Endothelial cell of umbilical vein (primary cell): Measurements from ENCODE around the gene EREG. TPM values are rescaled to one million over a fixed set of nuclear protein-coding genes. Genes with fewer than 3 reads are reported as not detected.
"Not testable (repeated sequence)": the region's sequence is repeated elsewhere in the genome, so short reads cannot be mapped to it uniquely, and the experiment has no call there.

ENCODE experiments used
- BruUV-seq: library from RNA; stranded (reverse); fragments of 400-500 nt; replicated peaks from 2 replicates; lab custom pipeline; 2021; lab: Mats Ljungman, UMichigan
- CTCF ChIA-PET: fragments of 300-600, 350-600 bp; sonication (Branson Sonifier 250); formaldehyde crosslinking; loops from one replicate; lab custom pipeline; 2021; ENCODE audit warnings: antibody characterized with exemption, inconsistent platforms; lab: Charles Lee
- POLR2A ChIA-PET: fragments of 300-600, 350-600 bp; sonication (Branson Sonifier 250); formaldehyde crosslinking; loops from one replicate; lab custom pipeline; 2021; ENCODE audit warnings: antibody characterized with exemption, inconsistent platforms; lab: Charles Lee
- DNase-seq: peaks from one replicate; pipeline ENCODE4 v3.0.0-alpha.2; 2011; ENCODE audit warnings: low read depth, low spot score
- FAIRE-seq: peaks from 2 replicates; lab custom pipeline; 2011; peaks lifted over from hg19 to GRCh38; lab: Jason Lieb, UNC
- H2AFZ ChIP-seq: 2 replicates; pipeline ENCODE4 v1.6.0; 2012; ENCODE audit warnings: low read depth, low read length, control low read depth, inconsistent platforms
- H3K27ac ChIP-seq: 2 replicates; pipeline ENCODE4 v1.5.1; 2011; ENCODE audit warnings: low read depth, mild to moderate bottlenecking, control low read depth, low read length, moderate library complexity; ENCODE audit not compliant: insufficient read depth
- H3K27me3 ChIP-seq, 2 experiments: 2 replicates each; pipeline versions ENCODE4 v1.6.0 to v1.6.1; 2011; ENCODE audit warnings: low read length in 2 of 2, mixed read lengths in 1 of 2; ENCODE audit not compliant: control insufficient read depth in 2 of 2, insufficient read depth in 2 of 2
- H3K36me3 ChIP-seq, 2 experiments: 2 replicates in 1 of 2; 3 replicates in 1 of 2; pipeline ENCODE4 v1.5.1; 2011; ENCODE audit warnings: low read length in 2 of 2, mild to moderate bottlenecking in 1 of 2, moderate library complexity in 1 of 2; ENCODE audit not compliant: control insufficient read depth in 2 of 2, insufficient read depth in 2 of 2; ENCODE audit errors: extremely low read depth in 1 of 2
- H3K4me1 ChIP-seq: 3 replicates; pipeline ENCODE4 v1.5.1; 2011; ENCODE audit warnings: mild to moderate bottlenecking, low read length; ENCODE audit not compliant: control insufficient read depth, insufficient read depth; ENCODE audit errors: extremely low read depth
- H3K4me2 ChIP-seq: 2 replicates; pipeline ENCODE4 v1.6.1; 2011; ENCODE audit warnings: low read length, control low read depth, mixed read lengths; ENCODE audit not compliant: insufficient read depth
- H3K4me3 ChIP-seq, 3 experiments: fragments of 200-600 bp in 1 of 3; sonication (generic), shearing (Covaris generic) in 1 of 3; replicated peaks in 1 of 3; 2 replicates each; pipeline ENCODE4 v1.5.1; 2011 to 2016; ENCODE audit warnings: control low read depth in 3 of 3, low read length in 3 of 3, mild to moderate bottlenecking in 2 of 3, inconsistent platforms in 1 of 3, low read depth in 1 of 3, moderate library complexity in 1 of 3; ENCODE audit not compliant: insufficient read depth in 1 of 3
- H3K79me2 ChIP-seq: 2 replicates; pipeline ENCODE4 v1.6.0; 2012; ENCODE audit warnings: low read length, inconsistent platforms; ENCODE audit not compliant: control insufficient read depth, insufficient read depth
- H3K9ac ChIP-seq: replicated peaks from 2 replicates; pipeline ENCODE3; 2011; ENCODE audit warnings: low read length, control low read depth; ENCODE audit not compliant: insufficient read depth; ENCODE audit errors: extremely low read depth
- H3K9me1 ChIP-seq: replicated peaks from 3 replicates; pipeline ENCODE4 v1.6.0; 2011; ENCODE audit warnings: mild to moderate bottlenecking, low read length; ENCODE audit not compliant: control insufficient read depth, insufficient read depth; ENCODE audit errors: extremely low read depth
- H3K9me3 ChIP-seq: replicated peaks from 2 replicates; pipeline ENCODE4 v1.5.1; 2012; ENCODE audit warnings: low read length, inconsistent platforms; ENCODE audit not compliant: control insufficient read depth, insufficient read depth
- H4K20me1 ChIP-seq: replicated peaks from 2 replicates; pipeline ENCODE3; 2011; ENCODE audit warnings: mild to moderate bottlenecking, low read length; ENCODE audit not compliant: control insufficient read depth, insufficient read depth; ENCODE audit errors: extremely low read depth
- CTCF ChIP-seq, 2 donors: IDR thresholded peaks; 1 replicate in 1 of 2; 2 replicates in 1 of 2; pipeline ENCODE4 v1.5.1; 2011; ENCODE audit warnings: low read length in 2 of 2, mild to moderate bottlenecking in 2 of 2, moderate library complexity in 2 of 2, control low read depth in 1 of 2, inconsistent platforms in 1 of 2, low read depth in 1 of 2; ENCODE audit not compliant: insufficient read depth in 1 of 2; ENCODE audit errors: extremely low read depth in 1 of 2
- FOS ChIP-seq: IDR thresholded peaks from 2 replicates; pipeline ENCODE4 v1.6.1; 2011; ENCODE audit warnings: mild to moderate bottlenecking, low read length, moderate library complexity, borderline replicate concordance; ENCODE audit not compliant: insufficient read depth
- GATA2 ChIP-seq: IDR thresholded peaks from 2 replicates; pipeline ENCODE4 v1.7.0; 2011; ENCODE audit warnings: low read depth, mild to moderate bottlenecking, moderate library complexity, mixed read lengths, low read length; ENCODE audit not compliant: insufficient read length, insufficient read depth
- JUN ChIP-seq: IDR thresholded peaks from 2 replicates; pipeline ENCODE4 v1.6.1; 2011; ENCODE audit warnings: borderline replicate concordance, low read depth; ENCODE audit not compliant: insufficient read length, insufficient read depth
- MAX ChIP-seq: IDR thresholded peaks from 2 replicates; pipeline ENCODE4 v1.6.1; 2011; ENCODE audit not compliant: insufficient read depth, insufficient read length
- MYC ChIP-seq: IDR thresholded peaks from one replicate; pipeline ENCODE4 v1.6.1; 2011; ENCODE audit warnings: mild to moderate bottlenecking, low read depth, low read length
- POLR2A ChIP-seq: IDR thresholded peaks from 2 replicates; pipeline ENCODE4 v1.6.1; 2012; ENCODE audit warnings: low read depth, mild to moderate bottlenecking, control low read depth, low read length
- POLR2AphosphoS5 ChIP-seq: IDR thresholded peaks from 2 replicates; pipeline ENCODE4 v1.6.1; 2012; ENCODE audit warnings: low read depth, mild to moderate bottlenecking, control low read depth, low read length, moderate library complexity; ENCODE audit not compliant: insufficient read depth
- dilution Hi-C: fragments of 300-500 bp; cut with MboI; formaldehyde crosslinking; loops from one replicate; pipeline ENCODE4 v1.15.0; 2019; ENCODE audit warnings: low sequenced_read_pairs; ENCODE audit not compliant: extremely low pct_ligation_motif_present
- intact Hi-C: fragments of 100-400 bp; cut with micrococcal nuclease; formaldehyde crosslinking; loops from one replicate; pipeline ENCODE4 v1.10.0; 2022
- polyA plus RNA-seq, 4 experiments: library from polyadenylated mRNA; depleted of rRNA in 3 of 4; stranded (reverse) in 3 of 4; unstranded in 1 of 4; fragments of >200 nt; gene quantifications; 2 replicates each; pipeline versions ENCODE4 v1.2.1 to v1.2.3, GENCODE V29; 2011 to 2012; ENCODE audit warnings: missing spikeins in 1 of 4
- total RNA-seq: library from RNA; stranded (reverse); gene quantifications from 2 replicates; pipeline ENCODE4 v1.2.3, GENCODE V29; 2021

EREG gene
- total and polyA plus RNA-seq, 2 donors (not counting 3 experiments of a cell fraction or from before 2014, with no cell fraction given): not detected

GRCh38 chr4:74397748-74398426, 32.9 kb downstream of the EREG start:
- no TSS peak for BruUV-seq
- peak overlapping the region; percentile 58 for H3K4me2 ChIP-seq
- H4K20me1 ChIP-seq: no peaks in the 10 kb centered on the region
- H3K4me3 ChIP-seq: peak overlapping the region in 1 of 3 experiments; percentile 42
- no peaks in the 10 kb centered on the region for H3K9me3 ChIP-seq
- peaks cover 5% of the 10 kb centered on the region for H3K4me1 ChIP-seq
- H3K36me3 ChIP-seq: no peaks in the 10 kb centered on the region
- DNase-seq (peak; percentile 30), FAIRE-seq (no peak)
- peak overlapping the region; percentile 38 for H3K9ac ChIP-seq
- ChIA-PET CTCF (interaction anchor here (0.8 to 1.4 kb wide), 2 partner anchors 48 to 278 kb away, joined by 3 read pairs; no protein-coding TSS in a partner anchor), POLR2A (no interaction called here)
- dilution Hi-C loops (loop anchor here (25.0 kb wide), 1 partner anchor 139 kb away; no protein-coding TSS in a partner anchor), intact Hi-C loops (no loop called here)
- no peaks in the 10 kb centered on the region for H3K27me3 ChIP-seq
- H3K27ac ChIP-seq: no peak overlapping the region
- TF ChIP-seq GATA2: no peak
- no peak for TF ChIP-seq POLR2AphosphoS5
- TF ChIP-seq POLR2A: no peak
- TF ChIP-seq MAX: no peak
- no peak for TF ChIP-seq JUN
- TF ChIP-seq FOS: no peak
- TF ChIP-seq MYC: no peak
- no peak for TF ChIP-seq CTCF (IDR thresholded peaks at IDR 0.05; ENCODE audit: extremely low read depth in 1 of 2, insufficient read depth in 1 of 2, low read depth in 1 of 2, low read length in 2 of 2)
- peak overlapping the region; percentile 42 for H2AFZ ChIP-seq
- no peaks in the 10 kb centered on the region for H3K79me2 ChIP-seq
- no peaks in the 10 kb centered on the region for H3K9me1 ChIP-seq

GRCh38 chr4:74398894-74399589, 34.1 kb downstream of the EREG start:
- H3K9ac ChIP-seq, H3K27me3 ChIP-seq, FAIRE-seq, H3K4me2 ChIP-seq, H3K4me1 ChIP-seq, DNase-seq, H3K27ac ChIP-seq, H3K9me3 ChIP-seq, H2AFZ ChIP-seq, H3K36me3 ChIP-seq, BruUV-seq, intact Hi-C loops, POLR2A ChIA-PET, H4K20me1 ChIP-seq, H3K4me3 ChIP-seq, H3K79me2 ChIP-seq, H3K9me1 ChIP-seq: not testable (repeated sequence)
- CTCF ChIA-PET: interaction anchor here (1.8 to 3.5 kb wide), 2 partner anchors 11 to 132 kb away, joined by 4 to 9 read pairs; no protein-coding TSS in a partner anchor
- dilution Hi-C loops: loop anchor here (25.0 kb wide), 1 partner anchor 138 kb away; no protein-coding TSS in a partner anchor
